ENCODE results near the gene ATP1B4.

The ATP1B4 gene

GRCh38 chrX:120332394-120332793 is 29.5 kb upstream of the ATP1B4 start:
- ATAC-seq (ENCODE audit: insufficient read depth, low read depth): no peak

DNA sequence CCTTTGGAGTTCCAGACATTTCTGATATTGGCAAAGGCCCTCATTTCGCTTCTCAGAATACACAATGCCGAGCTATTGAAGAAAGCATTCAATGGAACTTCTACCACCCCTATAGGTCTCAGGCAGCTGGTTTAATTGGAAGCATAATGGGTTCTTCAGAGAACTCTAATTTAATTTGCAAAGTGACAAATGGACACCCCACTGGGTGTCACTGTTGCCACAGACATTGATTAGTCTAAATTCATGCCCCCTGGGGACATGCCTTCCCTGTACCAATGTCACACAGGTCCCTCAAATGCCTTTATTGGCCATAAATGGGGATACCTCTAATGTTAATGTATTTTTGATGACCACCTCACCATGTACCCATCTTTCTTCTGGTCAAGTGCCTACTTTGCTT is 27.7 kb upstream of the ATP1B4 start:
- no peaks in the 10 kb centered on the region for H3K27me3 ChIP-seq (ENCODE audit: insufficient read depth, low read length, poor library complexity)
- DNase-seq: no peak
- no peak overlapping the region for H3K4me3 ChIP-seq (ENCODE audit: low read depth in 1 of 2, low read length in 2 of 2)
- no peak overlapping the region for H2AFZ ChIP-seq (ENCODE audit: low read depth, low read length)
- TF ChIP-seq CTCF (IDR thresholded peaks at IDR 0.05; ENCODE audit: borderline replicate concordance, extremely low read depth, low read length, poor library complexity, severe bottlenecking) (no peak), EZH2 (IDR thresholded peaks at IDR 0.05; ENCODE audit: borderline replicate concordance, low read depth, low read length, severe bottlenecking) (no peak)
- no peak overlapping the region for H3K9ac ChIP-seq (ENCODE audit: low read depth, low read length)
- H3K4me1 ChIP-seq (ENCODE audit: insufficient read depth, low read length): no peaks in the 10 kb centered on the region
- no peak for ATAC-seq (ENCODE audit: insufficient read depth, low read depth)
- no peaks in the 10 kb centered on the region for H3K79me2 ChIP-seq (ENCODE audit: insufficient read depth, low read length)
- no peaks in the 10 kb centered on the region for H4K20me1 ChIP-seq (ENCODE audit: insufficient read depth, low read length)
- H3K4me2 ChIP-seq (ENCODE audit: insufficient read depth, low read length): no peak overlapping the region
- H3K27ac ChIP-seq (ENCODE audit: low read length): no peak overlapping the region
- no peaks in the 10 kb centered on the region for H3K36me3 ChIP-seq (ENCODE audit: insufficient read depth, low read length)
- H3K9me3 ChIP-seq (ENCODE audit: insufficient read depth, low read length, severe bottlenecking): peaks cover 5% of the 10 kb centered on the region

More at GRCh38 chrX:120332394-120332793, 29.5 kb upstream of the ATP1B4 start:
- TF ChIP-seq EZH2 (IDR thresholded peaks at IDR 0.05; ENCODE audit: borderline replicate concordance, low read depth, low read length, severe bottlenecking) (no peak), CTCF (IDR thresholded peaks at IDR 0.05; ENCODE audit: borderline replicate concordance, extremely low read depth, low read length, poor library complexity, severe bottlenecking) (no peak)
- DNase-seq: no peak
- Histone ChIP-seq H3K4me3 (ENCODE audit: low read depth in 1 of 2, low read length in 2 of 2) (no peak overlapping the region), H3K4me2 (ENCODE audit: insufficient read depth, low read length) (no peak overlapping the region), H3K9me3 (ENCODE audit: insufficient read depth, low read length, severe bottlenecking) (peaks cover 5% of the 10 kb centered on the region), H3K4me1 (ENCODE audit: insufficient read depth, low read length) (no peaks in the 10 kb centered on the region), H3K27me3 (ENCODE audit: insufficient read depth, low read length, poor library complexity) (no peaks in the 10 kb centered on the region), H3K79me2 (ENCODE audit: insufficient read depth, low read length) (no peaks in the 10 kb centered on the region), H3K36me3 (ENCODE audit: insufficient read depth, low read length) (no peaks in the 10 kb centered on the region), H2AFZ (ENCODE audit: low read depth, low read length) (no peak overlapping the region), H3K9ac (ENCODE audit: low read depth, low read length) (no peak overlapping the region), H3K27ac (ENCODE audit: low read length) (no peak overlapping the region), H4K20me1 (ENCODE audit: insufficient read depth, low read length) (no peaks in the 10 kb centered on the region)

GRCh38 chrX:120334603-120335002 is 27.3 kb upstream of the ATP1B4 start:
- H3K9ac ChIP-seq (ENCODE audit: low read depth, low read length): no peak overlapping the region
- no peaks in the 10 kb centered on the region for H3K4me1 ChIP-seq (ENCODE audit: insufficient read depth, low read length)
- no peaks in the 10 kb centered on the region for H3K27me3 ChIP-seq (ENCODE audit: insufficient read depth, low read length, poor library complexity)
- no peak overlapping the region for H3K4me2 ChIP-seq (ENCODE audit: insufficient read depth, low read length)
- no peaks in the 10 kb centered on the region for H4K20me1 ChIP-seq (ENCODE audit: insufficient read depth, low read length)
- no peak for TF ChIP-seq CTCF (IDR thresholded peaks at IDR 0.05; ENCODE audit: borderline replicate concordance, extremely low read depth, low read length, poor library complexity, severe bottlenecking)
- TF ChIP-seq EZH2 (IDR thresholded peaks at IDR 0.05; ENCODE audit: borderline replicate concordance, low read depth, low read length, severe bottlenecking): no peak
- no peak for DNase-seq
- no peaks in the 10 kb centered on the region for H3K79me2 ChIP-seq (ENCODE audit: insufficient read depth, low read length)
- H3K36me3 ChIP-seq (ENCODE audit: insufficient read depth, low read length): no peaks in the 10 kb centered on the region
- ATAC-seq (ENCODE audit: insufficient read depth, low read depth): no peak
- H3K9me3 ChIP-seq (ENCODE audit: insufficient read depth, low read length, severe bottlenecking): peaks cover 5% of the 10 kb centered on the region
- no peak overlapping the region for H3K27ac ChIP-seq (ENCODE audit: low read length)
- H2AFZ ChIP-seq (ENCODE audit: low read depth, low read length): no peak overlapping the region
- H3K4me3 ChIP-seq (ENCODE audit: low read depth in 1 of 2, low read length in 2 of 2): no peak overlapping the region

DNA sequence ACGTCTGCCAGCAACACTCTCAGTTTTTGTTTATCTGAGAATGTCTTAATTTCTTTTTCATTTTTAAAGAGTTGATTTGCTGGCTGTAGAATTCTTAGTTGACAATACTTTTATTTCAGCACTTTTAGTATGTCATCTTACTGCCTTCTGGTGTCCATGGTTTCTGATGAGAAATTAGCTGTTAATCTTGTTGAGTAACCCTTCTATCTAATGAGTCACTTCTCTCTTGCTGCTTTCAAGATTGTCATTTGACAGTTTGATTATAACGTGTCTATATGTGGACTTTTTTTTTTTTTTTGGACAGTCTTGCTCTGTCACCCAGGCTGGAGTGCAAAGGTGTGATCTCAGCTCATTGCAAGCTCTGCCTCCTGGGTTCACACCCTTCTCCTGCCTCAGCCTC is 26.6 kb upstream of the ATP1B4 start:
- H3K4me1 ChIP-seq (ENCODE audit: insufficient read depth, low read length): no peaks in the 10 kb centered on the region
- H3K4me2 ChIP-seq (ENCODE audit: insufficient read depth, low read length): no peak overlapping the region
- TF ChIP-seq EZH2 (IDR thresholded peaks at IDR 0.05; ENCODE audit: borderline replicate concordance, low read depth, low read length, severe bottlenecking): no peak
- no peak for TF ChIP-seq CTCF (IDR thresholded peaks at IDR 0.05; ENCODE audit: borderline replicate concordance, extremely low read depth, low read length, poor library complexity, severe bottlenecking)
- no peaks in the 10 kb centered on the region for H4K20me1 ChIP-seq (ENCODE audit: insufficient read depth, low read length)
- no peaks in the 10 kb centered on the region for H3K27me3 ChIP-seq (ENCODE audit: insufficient read depth, low read length, poor library complexity)
- no peak overlapping the region for H3K27ac ChIP-seq (ENCODE audit: low read length)
- H3K9ac ChIP-seq (ENCODE audit: low read depth, low read length): no peak overlapping the region
- ATAC-seq (ENCODE audit: insufficient read depth, low read depth) (no peak), DNase-seq (no peak)
- H3K36me3 ChIP-seq (ENCODE audit: insufficient read depth, low read length): no peaks in the 10 kb centered on the region
- no peak overlapping the region for H3K4me3 ChIP-seq (ENCODE audit: low read depth in 1 of 2, low read length in 2 of 2)
- H3K79me2 ChIP-seq (ENCODE audit: insufficient read depth, low read length): no peaks in the 10 kb centered on the region
- H2AFZ ChIP-seq (ENCODE audit: low read depth, low read length): no peak overlapping the region
- peaks cover 5% of the 10 kb centered on the region for H3K9me3 ChIP-seq (ENCODE audit: insufficient read depth, low read length, severe bottlenecking)

All from DND-41 (cell line).